Trophoblast cell (in vitro differentiated cells and primary cell): ENCODE results near the gene PAQR6.
A peak's percentile ranks its signal among the peaks of the same experiment; 100 is the strongest.

Source experiments
- DNase-seq, 2 donors: peaks; one replicate each; pipeline ENCODE4 v3.0.0-alpha.2; 2016
- H2AFZ ChIP-seq: 2 replicates; pipeline ENCODE4 v1.6.1; 2013; ENCODE audit warnings: low read length, moderate library complexity, mild to moderate bottlenecking; ENCODE audit not compliant: insufficient read depth, poor library complexity
- H2AK5ac ChIP-seq: 2 replicates; pipeline ENCODE4 v1.6.1; 2013; ENCODE audit warnings: mild to moderate bottlenecking, low read length
- H2BK120ac ChIP-seq: 2 replicates; pipeline ENCODE4 v1.6.1; 2013; ENCODE audit warnings: low read length, mild to moderate bottlenecking, moderate library complexity; ENCODE audit not compliant: insufficient read depth, poor library complexity
- H2BK12ac ChIP-seq: 2 replicates; pipeline ENCODE4 v1.6.1; 2013; ENCODE audit warnings: mild to moderate bottlenecking, low read length, moderate library complexity
- H2BK5ac ChIP-seq: 2 replicates; pipeline ENCODE4 v1.6.1; 2013; ENCODE audit warnings: low read length, low read depth, moderate library complexity, mild to moderate bottlenecking; ENCODE audit not compliant: poor library complexity
- H3K14ac ChIP-seq: 2 replicates; pipeline ENCODE4 v1.6.1; 2013; ENCODE audit warnings: mild to moderate bottlenecking, low read length
- H3K18ac ChIP-seq: 2 replicates; pipeline ENCODE4 v1.6.1; 2013; ENCODE audit warnings: mild to moderate bottlenecking, low read length
- H3K23ac ChIP-seq: 2 replicates; pipeline ENCODE4 v1.6.1; 2013; ENCODE audit warnings: low read length
- H3K27ac ChIP-seq: 2 replicates; pipeline ENCODE4 v1.5.1; 2013; ENCODE audit warnings: low read depth, mild to moderate bottlenecking, inconsistent platforms, low read length, moderate library complexity
- H3K27me3 ChIP-seq: 2 replicates; pipeline ENCODE4 v1.6.1; 2013; ENCODE audit warnings: inconsistent platforms, mild to moderate bottlenecking, low read length, moderate library complexity; ENCODE audit not compliant: insufficient read depth
- H3K36me3 ChIP-seq, 2 experiments: 1 replicate in 1 of 2; 2 replicates in 1 of 2; pipeline ENCODE4 v1.6.1; 2013; ENCODE audit warnings: low read length in 2 of 2, mild to moderate bottlenecking in 2 of 2, moderate library complexity in 1 of 2; ENCODE audit not compliant: insufficient read depth in 2 of 2, control insufficient read depth in 1 of 2
- H3K4ac ChIP-seq: 2 replicates; pipeline ENCODE4 v1.6.1; 2013; ENCODE audit warnings: low read depth, mild to moderate bottlenecking, low read length, moderate library complexity
- H3K4me1 ChIP-seq, 2 experiments: 1 replicate in 1 of 2; 2 replicates in 1 of 2; pipeline ENCODE4 v1.6.1; 2013; ENCODE audit warnings: low read length in 2 of 2, mild to moderate bottlenecking in 2 of 2, moderate library complexity in 1 of 2; ENCODE audit not compliant: insufficient read depth in 2 of 2, control insufficient read depth in 1 of 2
- H3K4me2 ChIP-seq: 2 replicates; pipeline ENCODE4 v1.6.1; 2013; ENCODE audit warnings: inconsistent platforms, mild to moderate bottlenecking, low read length, moderate library complexity
- H3K4me3 ChIP-seq: 2 replicates; pipeline ENCODE4 v1.5.1; 2013; ENCODE audit warnings: mild to moderate bottlenecking, low read depth, low read length, inconsistent platforms
- H3K79me1 ChIP-seq: one replicate; pipeline ENCODE4 v1.6.1; 2013; ENCODE audit warnings: low read length
- H3K79me2 ChIP-seq: 2 replicates; pipeline ENCODE4 v1.6.1; 2013; ENCODE audit warnings: low read length, mild to moderate bottlenecking; ENCODE audit not compliant: control insufficient read depth, insufficient read depth, poor library complexity
- H3K9ac ChIP-seq: 2 replicates; pipeline ENCODE4 v1.6.1; 2013; ENCODE audit warnings: mild to moderate bottlenecking, low read length
- H3K9me3 ChIP-seq: 2 replicates; pipeline ENCODE4 v1.6.1; 2013; ENCODE audit warnings: low read depth, mild to moderate bottlenecking, control low read depth, inconsistent platforms, low read length; ENCODE audit not compliant: insufficient read depth
- H4K12ac ChIP-seq: 2 replicates; pipeline ENCODE4 v1.6.1; 2013; ENCODE audit warnings: low read depth, mild to moderate bottlenecking, low read length, moderate library complexity
- H4K8ac ChIP-seq: 2 replicates; pipeline ENCODE4 v1.6.1; 2013; ENCODE audit warnings: low read depth, mild to moderate bottlenecking, low read length, moderate library complexity
- H4K91ac ChIP-seq: one replicate; pipeline ENCODE4 v1.6.1; 2013; ENCODE audit warnings: low read depth, mild to moderate bottlenecking, low read length, moderate library complexity
- WGBS: extraction: QIAGEN DNeasy Blood & Tissue Kit; methylation state at CpG from one replicate; pipeline ENCODE4 v1.1.7; 2013; ENCODE audit warnings: missing lambda C conversion rate; ENCODE audit not compliant: insufficient read length, insufficient coverage; ENCODE audit errors: extremely low coverage; 5-methylcytosine and 5-hydroxymethylcytosine counted together

The PAQR6 gene

DNA sequence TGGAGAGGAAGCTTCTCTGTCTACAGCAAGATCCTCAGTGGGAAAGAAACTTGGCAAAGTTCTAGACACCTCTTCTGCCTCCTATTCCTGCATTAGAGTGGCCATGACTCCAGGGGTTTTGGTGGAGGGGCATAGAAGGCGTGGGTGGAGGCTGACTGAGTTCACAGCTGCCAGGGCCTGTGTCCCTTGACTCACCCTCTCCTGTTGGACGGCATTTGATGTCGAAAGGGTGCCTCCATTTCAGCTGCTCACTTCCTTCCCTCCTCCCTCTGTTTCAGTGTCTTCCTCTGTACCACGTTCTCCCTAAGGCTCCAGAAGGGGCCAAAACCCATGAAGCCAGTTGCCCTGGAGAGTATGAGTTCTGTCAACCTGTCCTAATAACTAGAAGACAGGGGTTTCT lies 36.9 kb upstream of the PAQR6 start:
- H4K8ac ChIP-seq = no peak overlapping the region
- peaks cover 20 to 21% of the 10 kb centered on the region in 2 experiments for H3K4me1 ChIP-seq
- H2BK5ac ChIP-seq = no peak overlapping the region
- peaks cover 7 to 10% of the 10 kb centered on the region in 2 experiments for H3K36me3 ChIP-seq
- H2AK5ac ChIP-seq = no peak overlapping the region
- H2BK120ac ChIP-seq = no peak overlapping the region
- H3K79me2 ChIP-seq = peaks cover 20% of the 10 kb centered on the region
- H3K4me3 ChIP-seq = no peak overlapping the region
- no peak overlapping the region for H3K23ac ChIP-seq
- no peak overlapping the region for H3K4me2 ChIP-seq
- DNase-seq = no peak
- no peak overlapping the region for H3K18ac ChIP-seq
- no peak overlapping the region for H3K4ac ChIP-seq
- no peak overlapping the region for H4K91ac ChIP-seq
- H3K9ac ChIP-seq = no peak overlapping the region
- H3K9me3 ChIP-seq = no peaks in the 10 kb centered on the region
- WGBS = no CpG with 5 or more reads among the region's 4 CpGs
- no peak overlapping the region for H3K14ac ChIP-seq
- H2AFZ ChIP-seq = no peak overlapping the region
- no peaks in the 10 kb centered on the region for H3K27me3 ChIP-seq
- H3K79me1 ChIP-seq = peaks cover 5% of the 10 kb centered on the region
- H4K12ac ChIP-seq = no peak overlapping the region
- H3K27ac ChIP-seq = no peak overlapping the region
- peak overlapping the region; percentile 30 for H2BK12ac ChIP-seq

DNA sequence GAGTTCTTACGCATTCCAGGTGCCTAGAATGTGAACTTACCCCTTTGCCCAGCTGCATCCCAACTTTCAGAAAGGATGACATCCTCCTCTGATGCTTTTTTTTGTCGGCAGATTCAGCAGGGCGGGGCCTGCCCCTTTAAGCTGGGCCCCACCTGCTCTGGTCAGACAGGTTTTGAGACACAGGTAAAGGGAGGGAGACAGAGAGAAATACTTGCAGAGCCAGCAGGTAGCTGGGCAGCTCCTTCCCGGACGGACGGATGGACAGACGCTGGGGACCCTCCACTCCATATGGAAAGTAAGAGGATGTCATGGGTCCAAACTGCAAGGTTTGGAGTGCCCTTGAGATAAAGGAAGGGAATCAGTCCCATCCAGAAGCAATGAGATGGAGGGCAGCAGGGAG lies 36.3 kb upstream of the PAQR6 start, which contains the start of gene TMEM79:
TMEM79 (plus strand) TSS at position 214 of the 400 bp plus-strand sequence. CDS start 902 bp downstream, outside the sequence.
- Histone ChIP-seq H3K36me3 (peaks cover 7 to 10% of the 10 kb centered on the region in 2 experiments), H3K23ac (no peak within 1 kb of the TSS), H4K12ac (peak within 1 kb of the TSS; percentile 90), H2BK12ac (peak within 1 kb of the TSS; percentile 34), H4K91ac (peak within 1 kb of the TSS; percentile 84), H4K8ac (peak within 1 kb of the TSS; percentile 98), H2BK120ac (peak within 1 kb of the TSS; percentile 50), H3K4me1 (peaks cover 20 to 21% of the 10 kb centered on the region in 2 experiments), H3K4me2 (peak within 1 kb of the TSS; percentile 81), H3K27ac (peak within 1 kb of the TSS; percentile 60), H3K14ac (peak within 1 kb of the TSS; percentile 81), H2AK5ac (peak within 1 kb of the TSS; percentile 36), H3K9ac (no peak within 1 kb of the TSS), H2BK5ac (no peak within 1 kb of the TSS), H3K79me1 (peaks cover 5% of the 10 kb centered on the region), H3K9me3 (no peaks in the 10 kb centered on the region), H3K79me2 (peaks cover 20% of the 10 kb centered on the region), H3K27me3 (no peaks in the 10 kb centered on the region), H2AFZ (peak within 1 kb of the TSS; percentile 66), H3K18ac (peak within 1 kb of the TSS; percentile 93), H3K4ac (peak within 1 kb of the TSS; percentile 76), H3K4me3 (no peak within 1 kb of the TSS)
- no CpG with 5 or more reads among the region's 7 CpGs for WGBS
- peak; percentile 6 to 58 for DNase-seq

DNA sequence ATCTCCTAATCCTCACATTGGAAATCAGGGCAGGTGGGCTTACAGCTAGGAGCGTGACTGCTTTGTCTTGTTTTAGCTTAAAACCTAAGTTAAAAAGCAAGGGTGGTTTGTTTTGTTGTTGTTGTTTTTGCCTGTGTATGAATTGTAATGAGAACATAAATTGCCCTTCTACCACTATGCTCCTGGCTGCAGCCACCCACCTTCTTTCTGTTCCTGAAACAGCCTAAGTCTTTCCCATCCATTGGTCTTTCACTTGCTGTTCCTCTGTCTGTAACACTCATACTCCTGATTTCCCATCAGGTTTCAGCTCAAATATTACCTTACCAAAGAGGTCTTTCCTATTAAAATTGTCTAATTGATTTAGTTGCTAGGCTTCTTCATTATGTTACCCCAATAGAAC lies 35.7 kb upstream of the PAQR6 start:
- DNase-seq = no peak
- H3K4ac ChIP-seq = peak overlapping the region; percentile 76
- peaks cover 12 to 13% of the 10 kb centered on the region in 2 experiments for H3K36me3 ChIP-seq
- no peak overlapping the region for H3K9ac ChIP-seq
- H3K27me3 ChIP-seq = no peaks in the 10 kb centered on the region
- no peak overlapping the region for H3K4me3 ChIP-seq
- WGBS = no CpG with 5 or more reads among the region's 1 CpG
- peak overlapping the region; percentile 36 for H2AK5ac ChIP-seq
- H3K23ac ChIP-seq = no peak overlapping the region
- H2BK5ac ChIP-seq = no peak overlapping the region
- peak overlapping the region; percentile 90 for H4K12ac ChIP-seq
- H3K79me1 ChIP-seq = peaks cover 5% of the 10 kb centered on the region
- peaks cover 20 to 21% of the 10 kb centered on the region in 2 experiments for H3K4me1 ChIP-seq
- no peaks in the 10 kb centered on the region for H3K9me3 ChIP-seq
- peak overlapping the region; percentile 81 for H3K4me2 ChIP-seq
- peak overlapping the region; percentile 66 for H2AFZ ChIP-seq
- peak overlapping the region; percentile 50 for H2BK120ac ChIP-seq
- H3K27ac ChIP-seq = no peak overlapping the region
- H3K14ac ChIP-seq = no peak overlapping the region
- no peak overlapping the region for H3K18ac ChIP-seq
- peak overlapping the region; percentile 84 for H4K91ac ChIP-seq
- H3K79me2 ChIP-seq = peaks cover 20% of the 10 kb centered on the region
- peak overlapping the region; percentile 98 for H4K8ac ChIP-seq
- H2BK12ac ChIP-seq = peak overlapping the region; percentile 34

GRCh38 chr1:156282479-156283222 lies 34.8 kb upstream of the PAQR6 start, which contains the start of gene SMG5:
TSS of gene SMG5 (minus strand) at chr1:156282825. CDS start at chr1:156282680, 145 bp downstream.
- Histone ChIP-seq H3K79me2 (peaks cover 20% of the 10 kb centered on the region), H3K27me3 (no peaks in the 10 kb centered on the region)

More at GRCh38 chr1:156282479-156283222, 34.8 kb upstream of the PAQR6 start, which contains the start of gene SMG5:
- Histone ChIP-seq H2BK12ac (peak within 1 kb of the TSS; percentile 34), H2AFZ (peak within 1 kb of the TSS; percentile 93), H4K8ac (peak within 1 kb of the TSS; percentile 99), H3K23ac (no peak within 1 kb of the TSS), H3K36me3 (peaks cover 16 to 21% of the 10 kb centered on the region in 2 experiments), H3K79me1 (peaks cover 5% of the 10 kb centered on the region), H2BK120ac (peak within 1 kb of the TSS; percentile 99), H3K4me3 (peak within 1 kb of the TSS; percentile 94), H3K4me2 (peak within 1 kb of the TSS; percentile 86), H2AK5ac (peak within 1 kb of the TSS; percentile 97), H3K4me1 (peaks cover 20 to 21% of the 10 kb centered on the region in 2 experiments), H4K12ac (peak within 1 kb of the TSS; percentile 99), H3K9ac (peak within 1 kb of the TSS; percentile 92), H4K91ac (peak within 1 kb of the TSS; percentile 99), H3K14ac (peak within 1 kb of the TSS; percentile 99), H3K4ac (peak within 1 kb of the TSS; percentile 85), H3K9me3 (no peaks in the 10 kb centered on the region), H3K18ac (peak within 1 kb of the TSS; percentile 99), H3K27ac (peak within 1 kb of the TSS; percentile 69), H2BK5ac (peak within 1 kb of the TSS; percentile 97)
- WGBS = no CpG with 5 or more reads among the region's 50 CpGs
- DNase-seq = peak; percentile 98 to 100
